SH-SY5Y (cell line): ENCODE measurements around the gene FAM199X.

Source experiments
- GATA2 ChIP-seq: IDR thresholded peaks from 2 replicates; pipeline ENCODE4 v1.6.1; 2011; ENCODE audit warnings: mild to moderate bottlenecking, low read depth, low read length
- GATA3 ChIP-seq: IDR thresholded peaks from 2 replicates; pipeline ENCODE4 v1.6.1; 2011; ENCODE audit warnings: low read depth, mild to moderate bottlenecking, low read length, moderate library complexity

FAM199X gene

DNA sequence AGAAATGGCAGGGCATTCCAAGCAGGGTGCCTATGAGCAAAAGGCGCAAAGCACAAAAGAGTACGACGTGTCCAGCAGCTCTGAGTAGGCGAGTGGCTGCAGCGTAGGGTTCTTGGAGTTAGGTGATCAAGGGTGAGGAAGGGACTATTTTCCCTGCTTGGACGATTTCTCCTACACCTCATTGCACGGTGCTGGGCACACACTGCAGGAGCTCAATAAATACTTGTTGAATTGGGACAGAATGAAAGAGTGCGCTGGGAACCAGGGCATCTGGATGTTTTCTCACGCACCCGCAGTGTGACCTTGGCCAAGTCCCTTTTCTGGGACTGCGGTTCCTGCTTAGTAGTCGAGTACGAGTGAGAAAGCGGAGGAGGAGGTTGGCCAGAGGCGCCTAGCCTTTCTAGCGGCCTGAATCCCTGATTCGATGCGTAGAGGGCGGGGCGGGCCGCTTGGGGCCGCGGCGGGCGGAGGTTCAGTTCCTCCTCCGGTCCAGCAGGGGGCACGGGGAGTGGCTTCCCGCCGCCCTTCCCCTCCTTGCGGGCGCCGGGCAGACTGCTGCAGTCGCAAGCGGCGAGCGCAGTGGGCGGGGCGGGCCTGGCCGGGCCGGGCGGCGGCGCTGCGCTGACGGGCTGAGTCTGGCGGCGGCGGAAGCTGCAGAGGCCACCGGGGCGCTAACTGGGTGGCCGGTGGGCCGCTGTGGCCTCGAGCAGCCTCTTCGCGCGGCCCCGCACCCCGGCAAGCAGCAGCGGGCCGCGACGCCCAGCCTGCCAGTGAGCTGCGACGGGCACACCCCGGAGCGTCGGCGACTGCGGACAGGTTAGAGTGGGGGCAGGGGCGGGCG is at the start of gene FAM199X:
Gene FAM199X (plus strand): TSS at position 560 of the 841 bp plus-strand sequence. CDS start 333 bp downstream, outside the sequence.
- TF ChIP-seq GATA2 (no peak), GATA3 (no peak)

DNA sequence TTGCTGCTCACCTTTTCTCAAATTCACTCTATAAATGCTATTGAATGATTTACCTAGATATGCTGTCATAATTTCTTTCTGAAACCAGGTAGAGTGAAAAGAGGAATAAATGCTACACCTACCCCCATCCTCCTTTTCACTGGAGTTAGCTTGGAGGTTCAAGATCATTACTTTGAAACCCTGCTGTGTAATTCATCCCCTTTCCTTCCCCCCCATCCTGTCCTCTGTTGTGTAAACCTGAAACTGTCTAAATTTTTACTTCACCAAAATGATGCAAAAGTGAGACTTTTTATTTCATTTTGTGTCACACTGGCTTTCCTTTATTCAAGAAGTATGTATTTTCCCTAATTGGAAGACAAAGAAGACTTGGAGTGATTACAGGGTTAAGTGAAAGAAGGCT is 48.5 kb upstream of the FAM199X start:
- TF ChIP-seq GATA2 (no peak), GATA3 (no peak)

DNA sequence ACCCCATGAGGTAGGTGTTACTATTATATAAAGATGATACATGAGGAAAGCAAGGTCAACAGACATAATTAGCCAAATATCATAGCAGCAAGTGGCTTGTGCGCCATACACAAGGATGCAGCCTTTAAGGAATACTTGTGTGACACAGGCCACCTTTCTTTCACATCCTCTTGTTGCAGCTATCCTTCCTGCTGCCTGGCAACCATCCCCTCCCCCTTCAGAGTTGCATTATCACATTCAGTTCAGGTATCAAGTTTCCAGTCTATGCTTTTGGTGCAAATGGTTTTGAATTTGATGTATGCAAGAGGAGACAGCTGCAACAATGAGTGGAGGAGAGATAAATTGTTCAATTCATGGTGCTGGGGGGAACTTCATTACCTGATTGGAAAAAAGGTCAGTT is 47.5 kb upstream of the FAM199X start:
- TF ChIP-seq GATA3 (no peak), GATA2 (no peak)

DNA sequence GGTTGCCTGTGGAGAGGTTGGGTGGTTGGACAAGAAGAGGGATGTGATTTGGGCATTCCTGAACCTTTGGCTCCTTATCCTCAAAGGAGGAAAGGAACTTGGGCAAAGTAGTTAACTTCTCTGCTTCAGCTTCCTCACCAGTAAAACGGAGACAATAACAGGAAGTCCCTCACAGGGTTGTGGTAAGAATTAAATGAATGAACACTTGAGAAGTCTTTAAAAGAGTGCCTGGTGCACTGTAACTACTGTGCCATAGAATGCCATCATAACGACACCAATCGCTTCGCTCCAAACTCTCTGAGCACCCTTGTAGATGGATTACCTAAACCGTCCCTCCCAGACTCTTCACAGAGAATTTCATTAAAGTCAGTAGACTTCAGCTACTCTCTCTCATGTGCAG is 43.4 kb upstream of the FAM199X start:
- no peak for TF ChIP-seq GATA2
- no peak for TF ChIP-seq GATA3

DNA sequence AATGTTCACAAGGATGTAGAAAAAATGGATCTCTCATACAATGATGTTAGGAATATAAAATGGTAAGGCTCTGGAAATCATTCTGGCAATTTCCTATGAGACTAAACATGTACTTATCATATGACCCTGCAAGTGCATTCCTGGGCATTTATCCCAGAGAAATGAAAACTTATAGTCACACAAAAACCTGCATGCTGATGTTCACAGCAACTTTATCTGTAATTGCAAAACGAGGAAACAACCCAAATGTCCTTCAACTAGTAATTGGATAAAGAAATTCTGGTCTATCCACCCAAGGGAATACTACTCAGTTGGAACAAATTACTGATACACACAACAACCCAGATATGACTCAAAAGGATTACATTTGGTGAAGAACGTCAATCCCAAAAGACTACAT is 39.4 kb upstream of the FAM199X start:
- TF ChIP-seq GATA3, result no peak
- no peak for TF ChIP-seq GATA2

DNA sequence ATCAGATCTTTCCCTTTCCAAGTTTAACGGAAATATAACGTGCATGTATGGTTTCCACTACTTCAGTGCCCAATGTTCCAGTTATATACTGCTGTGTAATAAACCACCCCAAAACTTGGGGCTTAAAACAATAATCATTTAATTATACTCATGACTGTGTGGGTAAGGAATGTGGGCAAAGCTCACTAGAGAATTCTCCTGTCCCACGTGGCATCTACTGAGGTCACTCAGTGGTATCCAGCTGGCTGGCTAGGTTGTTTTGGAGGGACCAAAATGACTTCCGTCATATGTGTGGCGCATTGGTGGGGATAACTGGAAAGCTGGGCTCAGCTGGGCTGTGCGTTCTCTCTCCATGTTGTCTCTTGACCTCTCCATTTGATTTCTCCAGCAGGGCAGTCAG is 35.4 kb upstream of the FAM199X start:
- no peak for TF ChIP-seq GATA2
- no peak for TF ChIP-seq GATA3

DNA sequence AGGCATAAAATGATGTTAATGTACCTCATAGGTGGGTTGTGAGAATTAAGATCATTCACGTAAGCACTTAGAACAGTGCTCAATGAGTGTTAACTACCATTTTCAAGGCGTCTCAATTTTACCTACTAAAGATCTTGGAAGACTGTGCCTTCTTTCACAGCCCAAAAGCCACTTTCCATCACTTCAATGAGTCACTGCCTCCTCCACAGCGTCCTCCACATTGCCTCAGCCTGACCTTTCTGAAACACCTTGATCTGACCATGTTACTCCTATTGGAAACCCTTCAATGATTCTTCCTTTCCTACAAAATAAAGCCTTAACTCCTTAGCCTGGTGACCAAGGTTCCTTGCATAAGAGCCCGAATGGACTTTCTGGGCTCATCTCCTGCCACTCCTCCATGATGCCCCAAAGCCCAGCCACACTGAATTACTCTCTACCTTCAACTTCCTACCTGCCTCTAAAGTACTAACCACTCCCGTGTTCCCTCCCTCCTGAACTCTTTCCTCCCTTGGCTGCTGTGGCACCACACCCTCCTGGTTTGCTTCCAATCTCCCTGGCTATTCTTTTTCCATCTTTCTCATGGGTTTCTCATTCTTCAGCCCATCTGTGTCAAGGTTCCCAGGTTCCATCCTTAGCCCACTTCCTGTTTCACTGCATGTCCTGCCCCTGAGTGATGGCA is 31.5 kb upstream of the FAM199X start:
- no peak for TF ChIP-seq GATA2
- no peak for TF ChIP-seq GATA3

DNA sequence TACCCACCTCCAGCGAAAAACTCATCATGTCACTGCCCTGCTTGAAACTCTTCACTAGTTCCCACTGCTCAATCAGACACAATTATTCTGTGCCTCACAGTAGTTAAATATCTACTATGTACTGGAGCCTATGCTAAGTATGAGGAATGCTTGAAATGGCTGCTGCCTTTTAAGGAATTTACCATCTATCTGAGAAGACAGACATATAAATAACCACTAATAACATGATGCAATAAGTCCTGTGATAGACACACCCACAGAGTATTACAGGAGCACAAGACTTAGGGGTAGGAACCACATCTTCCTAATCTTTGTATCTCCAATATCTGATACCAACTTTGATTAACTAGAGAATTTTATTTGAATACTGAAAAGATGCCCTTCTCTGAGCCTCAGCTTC is 30.6 kb upstream of the FAM199X start:
- TF ChIP-seq GATA3, result no peak
- TF ChIP-seq GATA2, result no peak

DNA sequence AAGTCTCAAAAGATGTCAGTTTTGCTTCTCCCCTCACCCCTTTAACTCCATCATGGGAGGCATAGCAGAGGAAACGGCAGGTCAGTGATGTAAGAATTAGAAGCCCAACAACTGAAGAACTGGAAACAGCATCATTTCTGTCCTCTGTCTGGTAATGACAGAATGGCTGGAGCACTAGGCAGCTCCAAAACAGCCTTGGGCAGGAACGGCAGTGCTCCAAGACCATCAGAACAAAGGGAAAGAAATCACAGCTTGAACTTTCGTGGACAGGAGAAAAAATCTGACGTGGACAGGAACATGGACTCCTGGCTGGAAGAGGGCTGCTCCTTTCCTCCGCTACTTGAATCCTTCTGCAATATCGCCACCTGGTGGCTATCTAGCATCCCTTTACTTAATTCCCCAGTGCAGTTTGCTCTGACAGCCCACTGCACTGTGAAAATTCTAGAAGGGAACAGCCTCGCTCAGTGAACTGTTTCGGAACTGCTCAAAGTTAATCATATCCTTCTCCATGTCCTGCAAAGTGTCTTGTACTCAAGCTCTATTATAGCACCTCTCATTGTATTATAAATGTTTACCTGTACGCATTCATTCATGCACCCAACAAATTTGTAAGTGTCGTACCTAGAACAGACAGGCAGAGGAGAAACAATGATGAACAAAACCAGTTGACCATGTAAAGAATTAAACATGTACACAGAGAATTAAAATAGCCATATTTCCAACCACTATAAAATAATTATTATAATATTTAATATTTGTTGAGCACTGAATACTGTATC is 29.8 kb upstream of the FAM199X start:
- TF ChIP-seq GATA2, result no peak
- no peak for TF ChIP-seq GATA3

DNA sequence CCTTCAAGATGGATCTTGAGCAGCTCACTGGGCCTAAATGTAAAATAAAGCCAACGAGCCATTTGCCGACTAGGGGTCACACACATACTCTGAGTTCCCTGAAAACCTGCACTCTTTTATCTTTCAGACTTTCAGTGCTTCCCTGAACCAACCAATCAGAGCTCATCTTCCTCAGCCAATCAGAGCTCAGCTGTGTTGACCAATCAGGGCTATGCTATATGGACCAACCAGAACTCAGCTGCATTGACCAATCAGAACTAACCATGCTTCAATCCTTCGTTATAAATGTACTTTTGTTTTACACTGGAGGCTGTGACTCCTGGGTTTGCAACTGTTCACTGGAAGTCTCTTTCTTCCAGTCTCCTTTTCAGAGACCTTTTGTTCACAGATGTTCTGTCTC is 28.8 kb upstream of the FAM199X start:
- TF ChIP-seq GATA3 (no peak), GATA2 (no peak)

DNA sequence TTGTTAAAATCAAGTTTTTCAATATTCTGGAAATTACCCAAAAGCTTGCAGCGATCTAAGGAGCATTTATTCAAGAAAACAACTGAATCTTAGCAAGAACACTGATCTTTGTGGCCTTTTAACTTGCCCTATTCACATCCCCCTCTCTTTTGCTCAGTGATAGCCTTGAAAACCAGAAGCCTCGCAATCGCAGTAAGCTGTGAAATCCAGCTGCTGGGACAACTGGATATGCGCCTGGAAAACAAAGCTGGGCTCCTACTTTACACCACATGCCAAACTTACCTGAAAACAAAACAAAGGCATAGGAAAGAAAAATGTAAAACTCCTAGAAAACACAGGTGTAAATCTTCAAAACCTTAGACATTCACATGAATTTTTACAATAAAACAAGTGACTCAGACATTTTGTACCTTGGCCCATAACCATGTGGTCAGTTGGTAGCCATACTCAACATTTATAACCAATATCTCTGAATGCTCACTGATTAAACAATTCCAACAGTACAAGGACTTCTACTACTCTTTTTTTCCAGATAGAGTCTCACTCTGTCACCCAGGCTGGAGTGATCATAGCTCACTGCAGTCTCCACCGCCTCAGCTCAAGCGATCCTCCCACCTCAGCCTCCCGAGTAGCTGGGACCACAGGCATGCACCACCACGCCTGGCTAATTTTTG is 25.0 kb upstream of the FAM199X start:
- TF ChIP-seq GATA2 (no peak), GATA3 (no peak)

DNA sequence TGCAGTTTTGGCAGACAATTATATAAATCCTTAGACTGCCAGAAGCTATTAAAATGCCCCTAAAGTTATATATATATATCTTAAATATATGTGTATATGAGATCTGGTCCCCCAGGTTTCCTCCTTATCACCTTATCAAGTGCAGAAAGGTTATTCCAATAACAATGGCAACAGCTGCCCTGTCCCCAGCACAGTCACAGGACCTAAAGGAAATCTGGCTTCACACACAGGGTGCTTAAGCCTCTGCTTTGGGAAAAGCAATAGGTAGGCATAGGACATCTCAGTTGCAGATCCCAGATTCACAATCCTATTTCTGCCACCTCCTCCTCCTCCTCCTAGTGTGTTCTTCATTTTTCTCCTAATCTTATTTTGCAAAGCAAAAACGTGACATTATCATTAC is 15.2 kb upstream of the FAM199X start:
- no peak for TF ChIP-seq GATA3
- no peak for TF ChIP-seq GATA2

DNA sequence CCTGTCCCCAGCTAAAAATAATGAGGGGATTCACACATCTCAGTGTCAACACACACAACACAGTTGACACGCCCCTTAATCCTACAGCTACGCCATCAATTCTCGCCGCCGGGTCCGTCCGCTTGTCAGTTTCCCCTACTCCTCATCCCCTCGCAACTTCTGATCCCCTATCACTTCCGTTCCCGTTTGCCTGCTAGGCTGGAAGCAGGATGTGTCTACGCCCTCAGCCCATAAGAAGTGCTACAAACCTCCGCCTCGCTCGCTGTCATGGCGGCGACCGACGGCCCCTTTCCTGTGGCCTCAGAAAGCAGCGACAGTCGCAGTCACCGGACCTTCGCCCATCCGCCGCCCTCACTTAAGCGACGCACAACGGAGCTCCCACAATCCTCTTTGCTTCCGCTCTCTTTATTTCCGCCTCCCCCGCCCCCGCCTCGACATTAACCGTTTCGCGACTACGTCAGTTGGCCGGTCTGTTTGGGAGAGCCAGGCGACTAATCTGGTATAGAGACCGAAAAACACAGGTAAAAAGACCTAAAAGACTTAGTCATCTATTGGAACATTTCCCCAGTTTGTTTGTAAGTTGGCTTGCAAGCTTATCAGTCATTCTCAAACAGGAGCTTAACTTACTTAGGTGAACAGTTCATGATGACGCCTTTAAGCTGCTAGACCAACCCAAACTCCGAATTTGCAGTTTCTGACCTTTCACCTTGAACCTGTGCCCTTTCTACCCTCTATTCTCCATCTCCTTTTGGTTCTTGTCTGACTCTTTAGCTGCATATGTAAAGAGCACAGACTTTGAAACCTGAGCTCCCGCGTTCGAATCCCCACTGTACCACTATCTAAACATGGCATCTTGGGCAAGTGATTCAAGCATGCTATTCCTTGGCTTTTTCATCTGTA is 9.4 kb upstream of the FAM199X start, which contains the start of gene SLC25A53:
Gene SLC25A53 (minus strand): TSS at position 380 of the 900 bp plus-strand sequence. CDS start 51,752 bp downstream, outside the sequence.
- TF ChIP-seq GATA2, result no peak
- no peak for TF ChIP-seq GATA3
